Measurements from ENCODE around the gene NCAM1.

NCAM1 gene

DNA sequence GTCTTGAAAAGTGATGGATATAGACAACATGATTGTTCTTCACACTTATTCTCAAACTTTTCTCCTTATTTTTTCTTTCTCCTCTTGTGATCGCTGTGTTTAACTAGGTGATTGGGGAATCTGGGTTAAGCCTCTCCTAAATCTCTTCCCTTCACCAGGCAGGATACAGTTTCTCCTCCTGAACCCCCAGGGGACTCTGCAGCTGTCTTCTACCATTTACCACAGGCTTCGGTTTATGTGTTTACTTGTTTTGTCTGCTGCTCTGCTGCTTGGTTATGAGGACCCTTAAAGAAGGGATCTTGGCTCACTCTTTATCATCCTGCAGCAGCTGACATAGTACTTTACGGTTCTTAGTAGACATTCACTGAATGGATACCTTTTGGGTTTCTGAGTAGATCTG lies 124.2 kb downstream of the NCAM1 start:
- DNase-seq (ENCODE audit: low read depth in 3 of 3), result no peak

DNA sequence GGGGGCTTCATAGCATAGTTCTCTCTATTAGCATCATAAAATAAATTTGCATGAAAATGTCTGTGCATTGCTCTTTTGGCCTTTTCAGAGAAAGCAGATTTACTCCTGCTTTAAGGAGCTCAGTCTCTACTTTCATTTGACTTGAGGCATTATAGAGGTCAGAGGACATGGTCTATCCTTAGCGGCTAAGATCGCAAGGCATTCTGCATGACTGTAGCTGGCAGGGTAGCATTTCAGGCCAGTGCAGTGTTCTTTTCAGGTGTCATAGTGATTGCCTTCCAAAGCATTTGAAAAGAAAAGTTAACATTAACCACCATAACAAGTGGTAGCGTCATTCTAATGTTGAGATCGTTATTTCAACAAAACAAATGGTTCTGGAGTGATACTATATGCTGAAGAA lies 126.5 kb downstream of the NCAM1 start:
- no peak for DNase-seq (ENCODE audit: low read depth in 3 of 3)

DNA sequence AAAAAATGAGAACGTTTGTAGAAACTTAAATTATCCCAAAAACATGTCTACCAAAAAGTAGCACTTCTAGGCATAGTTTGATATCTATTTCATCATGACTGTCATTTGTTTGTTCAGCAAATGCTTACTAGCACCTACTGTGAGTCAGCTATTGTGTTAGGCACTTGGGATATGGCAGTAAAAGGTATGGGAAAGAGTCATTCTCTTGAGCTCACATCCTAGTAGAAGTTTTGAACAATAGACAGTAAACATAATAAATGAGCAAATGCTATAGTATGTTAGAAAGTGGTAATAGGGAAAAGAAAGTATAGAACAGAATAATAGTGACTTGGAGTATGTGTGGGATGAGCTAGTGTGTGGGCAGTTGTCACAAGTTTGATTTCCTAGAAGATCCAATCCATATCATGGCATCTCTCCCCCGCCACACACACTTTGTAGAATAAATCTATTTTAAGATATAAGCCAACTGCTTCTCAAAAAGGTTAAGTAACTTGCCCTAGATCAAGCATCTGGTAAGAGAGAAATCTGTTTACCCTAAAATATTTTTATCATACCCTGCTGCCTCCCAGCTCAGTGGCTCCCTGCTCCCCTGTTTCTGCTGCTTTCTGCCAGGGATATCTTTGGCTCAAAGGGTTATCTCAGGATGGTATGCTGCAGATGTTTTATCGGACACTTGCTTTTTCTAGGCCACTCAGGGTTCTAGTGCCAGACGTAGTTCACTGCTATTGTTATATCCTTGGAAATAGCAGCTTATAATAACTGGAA lies 129.7 kb downstream of the NCAM1 start:
- DNase-seq (ENCODE audit: low read depth in 3 of 3), result no peak

GRCh38 chr11:113091481-113091780 lies 130.2 kb downstream of the NCAM1 start:
- DNase-seq (ENCODE audit: low read depth in 3 of 3), result no peak

GRCh38 chr11:113096648-113097047 lies 135.4 kb downstream of the NCAM1 start:
- no peak for DNase-seq (ENCODE audit: low read depth in 3 of 3)

- DNase-seq (ENCODE audit: low read depth in 3 of 3), result no peak
Observed at GRCh38 chr11:113103932-113104690, 142.9 kb downstream of the NCAM1 start.

DNA sequence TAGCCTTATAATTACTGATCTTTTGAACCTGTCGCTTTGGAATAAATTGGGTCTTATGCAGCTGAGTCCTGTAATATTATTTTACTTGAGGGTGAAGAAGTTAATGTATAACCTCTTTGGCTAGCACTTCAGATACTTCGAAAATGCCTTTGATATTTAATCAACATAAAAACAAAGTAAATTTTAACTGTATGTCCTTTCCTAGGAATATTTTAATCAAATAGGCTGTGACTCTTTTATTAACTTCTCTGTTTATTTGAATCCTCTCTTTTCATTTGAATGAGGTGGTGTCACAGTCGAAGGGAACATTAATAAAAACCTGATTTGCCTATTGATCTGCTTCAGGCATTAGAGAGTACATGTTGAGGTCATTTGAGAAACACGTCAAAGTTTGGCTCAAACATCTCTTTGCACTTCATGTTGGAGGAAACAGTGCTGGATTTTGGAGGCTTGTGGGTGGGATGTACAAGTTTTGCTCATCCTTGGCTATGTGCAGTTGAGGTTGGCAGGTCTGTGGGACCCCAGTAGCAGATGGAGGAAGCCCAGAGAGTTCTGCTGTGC lies 143.6 kb downstream of the NCAM1 start:
- no peak for DNase-seq (ENCODE audit: low read depth in 3 of 3)

DNA sequence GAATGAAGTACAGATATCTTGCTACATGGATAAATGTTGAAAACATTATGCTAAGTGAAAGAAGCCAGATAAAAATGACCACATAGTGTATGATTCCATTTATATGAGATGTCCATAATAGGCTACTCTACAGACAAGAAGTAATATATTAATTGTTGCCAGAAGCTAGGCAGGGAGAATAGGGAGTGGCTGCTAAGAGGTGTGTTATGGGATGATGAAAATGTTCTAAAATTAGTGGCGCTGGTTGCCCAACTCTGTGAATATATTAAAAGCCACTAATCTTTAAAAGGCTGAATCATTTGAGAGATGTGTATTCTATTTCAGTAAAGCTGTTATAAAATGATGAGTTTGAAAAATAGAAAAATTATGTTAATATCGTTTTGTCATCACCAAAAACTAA lies 144.4 kb downstream of the NCAM1 start:
- DNase-seq (ENCODE audit: low read depth in 3 of 3), result no peak

DNA sequence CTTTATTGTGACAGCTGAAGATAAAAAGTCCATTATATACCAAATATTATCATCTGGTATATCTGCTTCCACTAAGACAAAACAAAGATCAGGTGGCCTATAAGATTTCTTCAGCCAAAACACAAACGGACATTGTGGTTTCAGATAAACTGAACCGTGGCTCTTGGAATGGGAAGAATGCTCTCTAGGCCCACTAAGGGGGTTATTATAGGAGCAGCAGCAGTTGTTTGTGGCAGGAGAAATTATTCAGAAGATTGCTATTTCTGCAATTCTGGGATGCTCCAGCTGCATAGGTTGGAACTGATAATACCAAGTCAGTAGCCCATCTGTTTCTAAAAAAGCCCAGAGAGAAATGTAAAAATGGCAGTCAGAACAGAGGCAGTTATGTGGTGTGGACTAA lies 145.3 kb downstream of the NCAM1 start:
- no peak for DNase-seq (ENCODE audit: low read depth in 3 of 3)

DNA sequence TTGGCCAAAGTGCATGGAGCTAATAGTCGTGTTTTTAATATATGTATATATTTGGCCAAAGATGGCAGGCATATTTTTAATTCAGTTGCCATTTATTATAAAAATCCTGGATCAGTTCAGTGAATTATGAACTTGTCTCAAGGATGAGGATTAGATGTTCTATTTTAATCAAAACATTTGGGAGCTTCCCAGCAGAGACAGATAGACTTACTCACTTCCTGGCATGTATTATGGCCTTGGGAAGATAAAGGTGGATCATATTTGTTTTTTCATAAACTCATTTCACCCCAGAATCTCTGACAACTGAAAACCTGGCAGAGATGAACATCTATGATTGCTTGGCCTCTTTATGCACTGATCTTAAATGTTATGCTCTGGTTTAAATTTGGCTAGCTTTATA lies 148.8 kb downstream of the NCAM1 start:
- no peak for DNase-seq (ENCODE audit: low read depth in 3 of 3)

DNA sequence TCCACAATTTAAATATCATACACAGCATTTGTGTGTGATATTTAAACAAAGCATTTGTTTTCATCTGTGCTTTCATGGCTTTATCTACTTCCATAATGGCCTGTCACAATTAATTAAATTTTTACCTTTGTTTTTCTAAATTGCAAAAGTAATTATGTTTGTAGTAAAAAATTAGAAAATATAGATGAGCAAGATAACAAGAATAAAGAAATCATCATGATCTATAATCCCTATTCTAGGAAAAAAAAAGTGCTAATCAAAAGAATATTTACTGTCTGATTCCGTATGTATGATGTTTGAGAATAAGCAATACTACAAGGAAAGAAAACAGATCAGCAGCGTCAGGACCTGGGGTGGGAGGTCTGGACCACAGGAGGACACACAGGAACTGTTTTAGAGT lies 149.9 kb downstream of the NCAM1 start:
- no peak for DNase-seq (ENCODE audit: low read depth in 3 of 3)

GRCh38 chr11:113112307-113112706 lies 151.1 kb downstream of the NCAM1 start:
- DNase-seq (ENCODE audit: low read depth in 3 of 3), result no peak

GRCh38 chr11:113113801-113114704 lies 152.8 kb downstream of the NCAM1 start:
- peak in 1 of 3 experiments; percentile 1 for DNase-seq (ENCODE audit: low read depth in 3 of 3)

DNA sequence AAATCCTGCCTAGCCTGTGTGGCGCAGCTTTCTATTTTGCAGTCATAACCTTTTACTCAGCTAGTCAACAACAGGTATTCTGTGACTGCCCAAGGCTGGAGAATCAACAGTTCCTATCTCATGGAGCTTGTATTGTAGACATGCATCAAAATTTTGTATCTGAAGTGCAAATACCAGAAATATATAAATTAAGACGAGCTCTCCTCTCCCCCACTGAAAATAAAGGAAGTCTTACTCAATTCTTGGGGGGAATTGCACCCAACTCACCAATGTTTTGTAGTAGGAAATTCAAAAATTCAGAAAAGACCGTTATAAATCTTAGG lies 153.4 kb downstream of the NCAM1 start:
- DNase-seq (ENCODE audit: low read depth in 3 of 3), result no peak

GRCh38 chr11:113118104-113118503 lies 156.9 kb downstream of the NCAM1 start:
- DNase-seq (ENCODE audit: low read depth in 3 of 3), result no peak

DNA sequence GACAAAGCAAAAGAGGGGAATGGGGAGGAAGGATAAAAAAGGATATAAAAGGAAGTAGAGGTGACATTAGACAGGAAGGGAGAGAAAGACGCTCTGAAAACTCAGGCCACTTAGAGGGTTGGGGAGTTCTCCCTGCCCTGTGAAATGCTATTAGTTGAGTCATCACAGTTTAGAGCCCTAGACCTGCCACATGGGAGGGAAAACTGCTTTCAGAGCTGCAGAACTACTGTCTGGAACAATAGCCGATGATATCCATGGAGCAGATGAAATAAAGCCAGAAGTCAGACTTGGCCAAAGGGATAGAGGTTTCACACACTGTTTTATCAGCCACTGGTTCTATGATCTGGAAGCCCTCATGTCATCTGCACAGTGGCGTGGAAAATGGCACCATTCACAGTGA lies 157.9 kb downstream of the NCAM1 start:
- no peak for DNase-seq (ENCODE audit: low read depth in 3 of 3)

DNA sequence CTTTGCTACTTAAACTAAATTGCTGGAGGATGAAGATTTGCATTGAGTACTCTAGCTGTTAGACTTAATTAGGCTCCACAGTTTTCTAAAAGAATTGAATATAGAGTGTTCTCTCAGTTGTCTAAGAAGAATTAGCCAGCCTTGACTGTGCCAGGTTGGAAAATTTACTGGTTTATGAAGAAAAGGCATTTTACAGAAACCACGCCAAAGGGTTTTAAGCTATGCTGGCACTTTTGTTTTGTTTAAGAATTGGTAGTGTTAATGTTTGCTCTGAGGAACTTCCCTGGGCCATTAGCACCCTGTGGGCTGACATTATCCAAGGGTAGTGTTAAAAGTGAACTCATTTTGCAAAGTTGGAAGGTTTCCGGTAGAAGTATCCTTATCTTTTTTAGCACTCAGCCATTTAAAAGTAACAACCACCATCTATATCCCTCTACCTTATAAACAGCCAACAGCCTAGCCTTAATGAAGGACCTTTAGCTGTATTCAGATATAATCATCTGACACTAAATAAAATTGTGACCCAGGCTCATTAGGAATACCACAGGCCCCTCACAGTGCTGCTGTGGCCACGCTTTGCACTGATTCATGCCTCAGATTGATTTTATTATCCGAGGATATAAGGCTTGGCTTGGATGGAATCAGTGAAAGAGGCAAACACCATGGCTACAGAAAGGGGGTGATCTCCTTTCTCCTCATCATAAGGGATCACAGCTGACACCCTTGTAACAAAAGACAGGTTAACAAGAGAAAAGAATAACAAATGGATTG lies 158.9 kb downstream of the NCAM1 start:
- no peak for DNase-seq (ENCODE audit: low read depth in 3 of 3)

- DNase-seq (ENCODE audit: low read depth in 3 of 3), result no peak
Observed at GRCh38 chr11:113121746-113122145, 160.5 kb downstream of the NCAM1 start.

DNA sequence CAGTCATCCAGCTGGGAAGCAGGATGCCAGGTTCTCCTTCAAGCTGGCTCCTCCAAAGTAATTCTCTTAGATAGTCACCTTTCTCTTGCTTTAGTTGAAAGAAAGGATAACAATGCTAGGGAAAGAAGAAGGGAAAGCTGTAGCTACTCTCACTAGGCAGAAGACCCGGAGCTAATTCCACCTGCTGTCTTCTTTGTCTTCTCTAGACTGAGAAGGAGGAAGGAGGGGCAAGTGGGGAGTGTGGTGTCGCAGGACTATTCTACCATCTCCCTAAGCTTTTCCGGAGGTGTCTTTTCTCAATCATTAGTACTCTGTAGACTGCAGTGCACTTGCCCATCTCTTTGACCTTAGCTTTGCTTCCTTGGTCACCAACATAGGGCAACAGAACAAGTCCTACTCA lies 162.8 kb downstream of the NCAM1 start:
- DNase-seq (ENCODE audit: low read depth in 3 of 3), result no peak

DNA sequence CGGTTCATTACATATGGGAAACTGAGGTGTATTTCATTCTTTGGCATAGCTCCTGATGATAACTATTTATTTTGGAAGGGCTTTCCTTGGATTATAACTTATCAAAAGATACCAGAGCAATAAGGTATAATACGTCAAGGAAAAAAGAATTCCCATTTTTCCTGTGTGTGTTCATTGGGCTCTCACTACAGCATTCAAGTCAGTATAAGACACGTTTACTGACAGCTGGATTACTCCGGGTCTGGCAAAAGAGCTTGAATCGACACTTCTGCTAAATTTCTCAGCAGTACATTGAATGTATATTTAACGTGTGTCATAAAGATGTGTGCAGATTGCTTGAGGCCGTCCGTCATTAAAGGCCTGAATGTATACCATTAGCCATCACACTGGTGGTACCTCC lies 163.4 kb downstream of the NCAM1 start:
- no peak for DNase-seq (ENCODE audit: low read depth in 3 of 3)

- DNase-seq (ENCODE audit: low read depth in 3 of 3), result no peak
Observed at GRCh38 chr11:113129261-113129992, 168.2 kb downstream of the NCAM1 start.
